ENCODE data around the gene AFDN.
"Not testable (repeated sequence)": the region's sequence is repeated elsewhere in the genome, so short reads cannot be mapped to it uniquely, and the experiment has no call there.

The AFDN gene

DNA sequence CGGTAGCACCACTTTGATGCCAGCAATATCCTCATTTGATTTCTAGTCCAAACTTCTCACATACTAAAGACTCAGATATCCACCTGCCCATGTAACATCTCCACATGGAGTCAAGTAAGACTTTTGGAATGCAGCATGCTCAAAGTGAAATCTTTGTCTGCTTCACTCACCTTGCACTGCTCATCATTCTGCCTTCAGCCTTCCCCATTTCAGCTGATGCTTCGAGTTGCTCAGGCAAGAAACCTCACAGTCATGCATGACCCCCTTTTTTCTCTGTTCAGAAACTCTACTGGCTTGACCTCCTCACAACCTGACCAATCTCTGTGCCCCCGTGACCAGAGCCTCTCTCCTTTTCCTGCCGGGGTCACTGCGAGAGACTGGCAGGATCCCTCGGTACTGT is 129.8 kb downstream of the AFDN start:
- DNase-seq: no peak

DNA sequence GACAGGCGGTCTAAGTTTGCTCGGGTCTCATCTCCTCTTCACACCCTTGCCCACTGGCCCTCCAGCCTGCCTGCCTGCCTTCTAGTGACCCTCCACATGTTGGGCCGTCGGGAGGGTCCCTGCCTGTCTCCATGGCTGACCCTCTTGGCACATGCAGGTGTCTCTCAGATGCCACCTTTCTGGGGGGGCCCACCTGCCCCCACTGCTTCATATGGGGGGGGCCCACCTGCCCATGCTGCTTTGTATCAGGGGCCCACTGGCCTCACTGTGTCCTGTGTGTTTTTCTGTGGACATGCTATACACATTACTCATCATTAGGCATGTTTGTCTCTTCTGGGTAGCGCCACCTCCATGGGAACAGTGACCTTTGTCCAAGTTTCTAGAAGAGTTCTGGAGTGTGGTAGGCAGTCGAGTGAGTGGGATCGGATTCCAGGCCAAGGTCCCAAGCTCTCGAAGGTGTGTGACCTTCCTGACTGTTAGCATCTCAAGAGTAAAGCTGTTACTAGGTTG is 130.3 kb downstream of the AFDN start:
- no peak for DNase-seq

DNA sequence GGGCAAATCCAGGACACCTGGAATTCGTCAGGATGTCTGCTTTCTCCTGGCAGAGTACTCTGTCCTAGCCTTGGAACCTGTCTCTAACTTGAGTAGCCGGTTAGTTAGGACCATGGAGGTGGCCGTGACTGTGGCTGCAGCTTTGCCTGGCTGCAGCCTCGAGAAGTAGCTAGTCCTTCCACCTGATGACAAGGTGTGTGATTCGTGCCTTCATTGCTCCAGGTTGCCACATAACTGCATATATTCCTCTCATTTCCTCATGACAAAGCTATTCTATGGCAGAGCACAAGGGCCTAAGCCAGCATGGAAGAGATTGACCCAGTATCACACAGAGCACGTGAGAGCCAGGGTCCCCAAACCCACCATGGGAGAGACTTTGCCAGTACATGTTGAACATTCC is 130.9 kb downstream of the AFDN start:
- DNase-seq: no peak

DNA sequence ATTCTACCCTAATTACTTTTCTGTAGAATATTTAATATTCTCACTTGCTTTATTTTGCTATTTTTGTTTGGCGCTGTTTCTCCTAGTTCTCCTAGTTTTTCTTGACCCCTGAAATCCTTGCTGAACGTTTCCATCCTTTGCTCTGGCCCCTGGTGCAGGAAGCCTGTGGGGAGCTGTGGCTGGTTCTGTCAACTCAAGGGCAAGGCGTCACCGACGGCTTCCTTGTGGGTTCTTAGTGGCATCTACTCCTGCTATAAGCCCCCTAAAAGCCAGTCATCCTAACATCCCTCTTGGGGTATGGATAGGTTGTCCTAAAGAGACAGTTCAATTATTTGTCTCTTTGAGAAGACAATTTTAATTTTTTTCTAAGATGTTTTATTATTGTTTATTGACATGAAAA is 133.9 kb downstream of the AFDN start:
- DNase-seq: no peak

DNA sequence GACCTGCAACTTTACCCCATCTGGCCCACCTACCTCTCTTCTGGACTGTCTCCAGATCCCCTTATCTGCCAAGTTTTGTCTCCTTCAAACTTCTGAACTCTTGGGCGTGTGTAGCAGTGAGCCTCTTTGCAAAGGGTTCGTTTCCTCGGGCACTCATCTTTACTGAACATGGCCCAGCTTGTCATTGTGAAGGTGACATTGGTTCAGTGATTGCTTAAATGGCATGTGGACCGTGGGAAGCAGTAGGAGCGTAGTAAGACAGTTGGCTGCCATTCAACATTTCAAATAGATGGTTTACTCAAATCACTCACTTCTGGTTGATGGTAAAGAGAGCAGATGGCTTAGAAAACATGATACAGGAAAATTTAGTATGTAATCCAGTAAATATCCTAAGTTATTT is 136.0 kb downstream of the AFDN start:
- no peak for DNase-seq

DNA sequence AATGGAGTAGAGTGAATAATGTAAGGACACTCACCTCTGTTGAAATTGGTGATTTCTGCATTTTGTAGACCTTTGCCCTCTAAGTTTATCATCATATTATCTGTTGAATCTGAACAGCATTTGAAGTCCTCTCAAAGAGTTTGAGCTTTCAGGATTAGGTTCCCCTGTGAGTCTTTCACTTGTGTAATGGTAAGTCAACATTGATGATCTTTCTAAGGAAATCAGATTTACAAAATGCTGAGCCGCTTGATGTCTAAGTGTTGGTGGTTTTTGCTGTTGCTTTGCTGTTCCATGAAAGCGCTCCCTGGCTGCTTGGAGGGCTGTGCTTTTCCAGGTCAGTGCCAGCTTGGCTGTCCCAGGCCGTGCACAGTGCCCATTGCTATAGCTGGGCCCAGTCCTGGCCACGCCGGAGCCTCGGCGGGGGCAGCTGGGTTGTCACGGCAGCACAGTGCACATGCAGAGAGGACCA is 136.9 kb downstream of the AFDN start:
- no peak for DNase-seq

DNA sequence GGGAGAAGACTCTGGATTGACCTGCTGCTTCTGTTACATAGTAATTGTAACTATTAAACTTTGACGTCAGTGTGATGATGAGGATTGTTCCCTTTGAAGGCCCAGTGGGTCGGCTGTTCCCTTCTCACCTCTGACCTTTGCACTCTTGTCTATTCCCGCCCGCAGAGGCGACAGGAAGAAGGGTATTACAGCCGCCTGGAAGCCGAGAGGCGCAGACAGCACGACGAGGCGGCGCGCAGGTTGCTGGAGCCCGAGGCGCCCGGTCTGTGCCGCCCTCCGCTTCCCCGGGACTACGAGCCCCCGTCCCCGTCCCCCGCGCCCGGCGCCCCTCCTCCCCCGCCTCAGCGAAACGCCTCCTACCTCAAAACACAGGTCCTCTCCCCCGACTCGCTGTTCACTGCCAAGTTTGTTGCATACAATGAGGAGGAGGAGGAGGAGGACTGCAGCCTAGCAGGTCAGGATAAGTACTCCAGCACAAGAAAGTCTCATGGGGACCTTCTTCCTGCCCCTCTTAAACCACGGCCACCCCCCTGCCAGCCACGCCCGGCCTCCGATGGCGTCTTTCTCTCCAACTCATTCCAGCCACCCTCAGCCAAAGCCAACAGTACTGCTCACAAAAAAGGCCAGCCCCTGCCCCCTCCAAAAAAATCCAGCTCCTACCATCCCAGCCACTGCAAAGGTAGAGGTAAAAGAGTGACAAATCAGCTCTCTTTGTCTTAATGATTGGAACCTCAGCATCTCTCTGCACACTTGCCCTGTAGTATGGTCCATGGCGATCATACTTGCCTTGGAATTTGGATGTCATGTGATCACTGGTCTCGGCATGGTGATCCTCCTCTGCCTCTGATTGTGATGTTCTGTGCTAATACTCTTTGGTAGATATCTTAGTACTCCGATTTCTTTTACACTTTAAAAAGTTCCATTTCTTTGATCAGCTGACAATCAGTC is 139.2 kb downstream of the AFDN start:
- no peak for DNase-seq

DNA sequence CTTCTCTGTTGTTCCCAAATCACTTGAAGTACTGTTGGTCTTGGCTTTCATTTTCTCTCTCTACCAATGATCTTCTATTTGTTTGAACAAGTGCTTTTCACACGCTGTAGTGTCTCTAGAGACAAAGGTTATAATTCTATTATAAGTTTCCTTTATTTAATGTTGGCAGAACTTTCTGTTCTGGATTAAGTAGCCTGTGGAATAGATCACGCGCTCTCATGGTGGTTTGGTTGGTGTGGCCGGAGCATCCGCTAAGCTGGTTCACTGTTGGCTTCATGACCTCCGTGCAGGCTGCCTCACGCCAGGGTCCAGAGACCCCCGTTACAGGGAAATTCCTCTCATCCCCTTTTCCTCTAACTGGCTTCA is 139.8 kb downstream of the AFDN start:
- no peak for DNase-seq

DNA sequence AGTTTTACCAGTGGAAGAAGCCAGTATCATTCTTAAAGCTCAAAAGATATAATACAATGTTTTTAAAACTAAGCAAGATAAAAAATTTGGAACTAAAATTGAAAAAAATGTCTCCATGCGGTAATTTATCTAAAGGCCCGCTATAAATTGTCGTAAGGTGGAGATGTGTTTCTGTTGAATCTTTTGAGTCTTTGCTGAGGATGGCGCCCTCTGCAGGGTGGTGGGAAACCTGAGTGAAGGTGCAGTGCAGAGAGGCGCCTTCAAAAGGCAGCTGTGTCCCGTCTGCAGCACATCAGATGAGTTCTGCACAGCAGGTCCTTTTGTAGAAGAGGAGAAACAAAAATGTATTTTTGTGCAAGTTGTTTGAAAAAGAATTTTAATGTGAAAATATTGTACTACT is 141.4 kb downstream of the AFDN start:
- no peak for DNase-seq

DNA sequence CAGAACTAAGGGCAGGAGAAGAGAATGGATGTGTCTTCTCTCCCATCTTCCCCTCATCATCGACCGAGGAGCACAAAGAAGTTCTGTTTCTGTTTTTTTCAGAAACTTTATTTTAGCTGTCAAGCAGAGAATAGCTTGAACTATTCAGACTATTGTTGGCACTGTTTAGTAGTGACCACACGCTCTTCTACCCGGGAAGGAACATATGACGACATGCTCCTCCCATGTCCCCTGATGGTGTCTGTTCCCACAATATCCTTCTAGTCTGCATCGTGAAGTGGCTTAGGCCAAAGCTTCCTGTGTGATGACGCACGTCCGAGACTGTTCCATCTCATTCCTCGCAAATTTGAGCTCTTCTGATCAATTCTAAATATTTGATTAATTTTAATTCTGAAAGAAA is 143.5 kb downstream of the AFDN start:
- DNase-seq: no peak

DNA sequence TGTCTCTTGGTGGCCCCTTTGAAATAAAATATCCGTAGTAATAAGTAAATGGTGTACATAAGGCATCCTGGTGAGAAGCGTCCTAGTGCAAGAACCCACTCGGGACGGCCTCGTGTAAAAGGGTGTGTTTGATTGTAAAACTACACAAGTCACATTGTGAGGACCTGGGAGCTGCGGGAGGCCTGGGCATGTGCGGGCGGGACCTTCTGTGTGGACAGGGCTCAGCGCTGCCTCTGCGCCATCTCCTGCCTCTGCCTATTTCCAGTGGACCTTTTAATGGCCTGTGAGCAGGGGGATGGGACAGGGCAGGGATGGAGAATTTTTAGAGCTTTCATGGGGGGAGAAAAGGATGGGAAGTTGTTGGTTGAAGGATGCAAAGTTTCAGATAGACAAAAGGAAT is 145.5 kb downstream of the AFDN start:
- DNase-seq: no peak

DNA sequence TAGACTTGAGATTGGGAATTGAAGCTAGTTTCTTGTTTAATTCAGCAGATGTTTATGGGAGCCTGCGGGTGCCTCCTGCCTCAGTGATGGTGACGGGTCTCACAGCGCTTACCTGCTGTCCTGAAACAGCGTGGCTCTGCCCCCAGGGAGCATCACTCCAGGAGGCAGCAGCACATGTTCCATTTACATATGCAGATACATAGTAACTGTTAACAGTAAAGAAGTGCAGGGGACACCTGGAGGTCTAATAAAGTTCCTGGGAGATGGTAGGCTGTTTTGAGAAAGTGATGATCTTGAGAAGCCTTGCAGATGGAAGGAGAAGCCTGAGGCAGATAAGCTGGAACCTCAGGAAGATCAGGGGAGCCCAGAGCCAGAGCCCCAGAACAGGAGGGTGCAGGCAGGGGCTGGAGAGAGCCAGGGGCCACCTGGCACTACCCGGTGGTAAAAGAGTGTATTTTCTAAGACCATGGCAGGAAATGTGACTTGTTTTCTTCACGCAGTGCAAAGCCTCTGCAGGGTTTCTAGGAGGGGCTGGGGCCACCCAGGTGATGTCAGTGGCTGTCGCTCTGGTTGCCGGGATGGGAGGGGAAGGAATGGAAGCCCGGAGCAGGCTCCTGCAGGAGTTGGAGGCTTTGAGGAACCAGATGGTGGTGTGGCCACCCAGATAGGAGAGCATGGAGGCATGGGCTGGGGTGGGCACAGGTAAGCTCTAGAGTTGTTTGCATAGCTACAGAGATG is 146.6 kb downstream of the AFDN start:
- no peak for DNase-seq

DNA sequence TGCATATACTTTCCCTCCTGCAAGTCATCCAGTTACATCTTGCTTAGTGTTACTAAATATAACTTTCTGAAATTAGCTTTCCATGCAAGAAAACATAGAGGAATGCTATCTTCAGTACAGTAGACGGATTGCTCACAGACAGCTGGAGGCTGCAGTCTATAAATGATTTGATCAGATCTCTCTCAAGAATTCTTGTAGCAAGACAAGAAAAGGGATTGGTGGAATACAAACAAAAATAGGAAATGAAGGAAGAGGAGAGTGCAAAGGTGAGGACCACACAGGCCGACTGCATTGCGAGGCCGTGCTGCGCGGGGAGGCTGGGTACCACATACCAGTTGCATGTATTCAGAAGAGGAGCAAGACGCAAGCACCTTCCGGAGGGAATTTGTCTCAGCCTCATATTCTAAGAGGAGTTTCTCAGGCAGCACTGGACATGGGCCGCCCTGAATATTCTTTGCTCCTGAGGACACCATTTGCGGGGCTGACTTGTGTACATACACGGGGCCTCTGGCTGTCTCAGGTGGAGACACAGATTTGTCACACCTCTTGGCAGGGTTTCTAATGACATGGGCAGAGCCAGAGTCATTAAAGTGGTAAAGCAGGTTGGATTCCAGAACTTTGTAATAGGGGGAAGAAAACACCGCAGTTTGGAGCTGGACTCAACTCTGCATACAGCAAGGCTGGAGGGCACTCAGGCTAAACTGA is 148.1 kb downstream of the AFDN start:
- DNase-seq: no peak

DNA sequence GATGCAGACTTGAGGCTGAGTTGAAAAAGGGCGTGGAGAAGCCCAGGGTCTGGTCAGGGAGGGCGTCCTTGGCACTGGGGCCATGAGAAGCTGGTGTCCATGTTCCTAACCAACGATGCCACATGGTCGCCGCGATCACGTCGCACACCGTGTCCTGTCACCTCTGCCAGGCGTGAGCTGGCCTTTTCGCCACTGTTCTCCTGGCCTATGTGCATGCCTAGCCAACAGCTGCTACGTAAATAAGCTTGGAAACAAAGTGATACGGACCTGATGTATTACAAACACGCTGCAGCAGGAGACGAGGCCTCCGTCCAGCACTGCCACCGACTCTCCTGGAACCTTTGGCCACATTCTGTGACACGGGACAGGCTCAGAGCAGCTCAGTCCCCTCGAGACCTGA is 148.7 kb downstream of the AFDN start:
- DNase-seq: no peak

DNA sequence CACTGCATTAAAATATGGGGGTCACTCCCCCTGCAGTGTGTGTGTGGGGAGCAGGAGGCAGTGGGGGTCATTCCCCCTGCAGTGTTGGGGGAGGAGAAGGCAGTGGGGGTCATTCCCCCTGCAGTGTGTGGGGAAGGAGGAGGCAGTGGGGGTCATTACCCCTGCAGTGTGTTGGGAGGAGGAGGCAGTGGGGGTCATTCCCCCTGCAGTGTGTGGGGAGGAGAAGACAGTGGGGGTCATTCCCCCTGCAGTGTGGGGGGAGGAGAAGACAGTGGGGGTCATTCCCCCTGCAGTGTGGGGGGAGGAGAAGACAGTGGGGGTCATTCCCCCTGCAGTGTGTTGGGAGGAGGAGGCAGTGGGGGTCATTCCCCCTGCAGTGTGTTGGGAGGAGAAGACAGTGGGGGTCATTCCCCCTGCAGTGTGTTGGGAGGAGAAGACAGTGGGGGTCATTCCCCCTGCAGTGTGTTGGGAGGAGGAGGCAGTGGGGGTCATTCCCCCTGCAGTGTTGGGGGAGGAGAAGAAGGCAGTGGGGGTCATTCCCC is 149.5 kb downstream of the AFDN start:
- DNase-seq: not testable (repeated sequence)

DNA sequence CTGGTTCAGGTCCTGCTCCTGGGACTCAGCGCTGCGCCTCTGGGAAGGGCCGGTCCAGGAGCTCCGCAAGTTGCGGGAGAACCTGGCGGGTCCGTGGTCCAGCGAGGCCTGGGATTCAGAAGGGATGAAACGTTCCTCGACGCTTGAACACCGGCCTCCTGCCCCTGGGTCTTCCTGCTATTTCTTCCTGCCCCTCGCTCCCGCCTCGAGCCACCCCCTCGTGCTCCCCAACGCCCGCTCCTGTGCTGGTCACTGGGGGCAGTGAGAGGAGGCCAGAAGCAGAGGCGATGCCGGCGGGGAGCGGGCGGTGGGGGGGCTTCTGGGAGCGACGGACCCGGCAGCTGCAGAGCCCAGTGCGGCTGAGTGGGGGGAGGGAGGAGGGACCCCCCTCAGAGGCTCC is 150.0 kb downstream of the AFDN start:
- no peak for DNase-seq

DNA sequence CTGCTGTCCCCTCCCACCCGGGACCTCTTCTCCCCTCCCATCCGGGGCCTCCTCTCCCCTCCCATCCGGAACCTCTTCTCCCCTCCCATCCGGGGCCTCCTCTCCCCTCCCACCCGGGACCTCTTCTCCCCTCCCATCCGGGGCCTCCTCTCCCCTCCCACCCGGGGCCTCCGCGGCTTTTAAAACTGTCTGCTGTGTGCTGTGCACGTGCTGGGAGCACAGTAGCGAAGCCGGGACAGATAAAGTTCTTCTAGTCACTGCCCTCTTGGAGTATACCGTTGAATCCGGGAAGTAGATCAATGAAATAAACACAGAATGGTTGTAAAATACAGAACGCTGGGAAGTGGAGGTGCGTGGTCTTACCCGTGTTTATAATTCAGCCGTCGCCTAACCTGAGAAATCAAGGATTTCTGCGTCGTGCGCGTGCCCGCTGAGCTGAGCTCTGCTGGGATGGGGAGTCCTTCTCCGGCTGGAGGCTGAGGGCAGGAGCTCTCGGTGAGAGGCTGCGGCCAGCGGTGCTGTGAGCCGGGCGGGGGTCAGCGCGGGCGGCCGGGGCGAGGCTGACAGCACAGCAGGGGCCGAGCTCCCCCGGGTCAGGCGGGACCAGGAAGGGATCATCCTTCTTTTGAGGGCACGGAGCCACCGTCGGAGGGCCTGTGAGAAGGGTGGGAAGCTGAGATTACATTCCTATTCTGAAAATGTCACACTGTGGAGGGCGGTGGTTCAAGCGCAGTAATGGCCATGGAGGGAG is 151.2 kb downstream of the AFDN start:
- no peak for DNase-seq

DNA sequence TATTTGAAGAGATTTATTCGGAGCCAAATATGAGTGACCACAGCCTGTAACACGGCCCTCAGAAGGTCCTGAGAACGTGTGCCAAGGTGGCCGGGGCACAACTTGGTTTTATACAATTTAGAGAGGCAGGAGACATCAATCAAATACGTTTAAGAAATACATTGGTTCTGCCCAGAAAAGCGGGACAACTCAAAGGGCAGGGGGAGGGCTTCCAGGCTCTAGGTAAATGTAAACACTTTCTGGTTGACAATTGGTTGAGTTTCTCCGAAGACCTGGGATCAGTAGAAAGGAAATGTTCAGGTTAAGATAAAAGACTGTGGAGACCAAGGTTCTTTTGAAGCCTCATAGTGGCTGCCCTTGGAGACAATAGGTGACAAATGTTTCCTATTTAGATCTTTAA is 151.9 kb downstream of the AFDN start:
- DNase-seq: no peak

DNA sequence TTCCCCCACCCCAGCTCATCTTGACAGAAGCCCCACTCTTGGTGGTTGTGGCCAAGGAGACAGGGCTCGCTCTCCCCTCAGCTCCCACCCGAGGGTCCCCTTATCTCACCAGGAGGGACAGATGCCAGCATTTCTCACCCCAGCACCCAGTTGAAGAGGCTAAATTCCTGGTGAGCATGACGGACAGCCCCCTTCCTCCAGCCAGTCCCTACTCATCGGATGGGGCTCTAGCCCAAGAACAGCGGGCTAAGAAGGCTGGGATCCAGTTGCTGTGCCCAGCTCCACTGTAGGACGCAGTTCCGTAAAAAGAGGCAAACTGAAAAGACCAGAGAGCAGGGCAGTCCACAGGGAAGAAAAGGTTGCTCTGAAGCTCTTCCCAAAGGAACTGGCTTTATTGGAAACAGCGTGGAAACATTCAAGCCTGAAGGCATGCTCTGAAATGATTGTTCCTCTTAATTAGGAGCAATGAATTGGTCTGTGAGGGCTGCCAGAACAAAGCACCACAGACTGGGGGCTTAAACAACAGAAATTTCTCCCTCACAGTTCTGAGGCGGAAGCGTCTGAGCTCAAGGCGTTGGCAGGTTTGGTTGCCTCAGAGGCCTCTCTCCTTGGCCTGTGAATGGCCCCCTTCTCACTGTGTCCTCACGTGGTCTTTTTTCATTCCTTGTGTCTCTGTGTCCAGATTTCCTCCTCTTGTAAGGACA is 152.9 kb downstream of the AFDN start:
- DNase-seq: no peak

DNA sequence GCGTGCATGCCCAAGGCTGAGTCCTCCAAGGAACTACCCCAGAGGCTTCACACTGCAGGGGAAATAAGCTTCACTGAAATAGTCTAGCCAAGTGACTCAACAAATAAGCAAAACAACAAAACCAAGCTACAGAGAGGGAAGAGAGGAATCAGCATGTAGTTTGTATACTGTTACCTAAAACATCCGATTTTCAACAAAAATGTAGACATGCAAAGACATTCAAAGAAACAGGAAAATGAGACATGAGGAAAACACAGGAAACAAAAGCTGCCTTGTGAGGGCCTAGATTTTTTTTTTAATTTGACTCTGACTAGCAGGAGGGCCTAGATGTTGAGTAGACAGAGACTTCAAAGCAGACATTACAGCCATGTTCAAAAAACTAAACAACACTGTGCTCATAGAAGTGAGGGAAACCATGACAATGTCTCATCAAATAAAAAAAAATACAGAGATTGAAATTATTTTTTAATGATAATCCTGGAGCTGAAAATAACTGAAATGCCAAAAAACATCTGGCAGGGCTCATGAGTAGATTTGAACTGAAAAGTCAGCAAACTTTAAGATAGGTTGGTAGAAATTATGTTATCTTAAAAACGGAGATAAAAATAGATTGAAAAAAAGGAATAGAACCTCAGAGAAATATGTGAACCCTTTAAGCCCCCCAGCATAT is 154.3 kb downstream of the AFDN start:
- DNase-seq: no peak

DNA sequence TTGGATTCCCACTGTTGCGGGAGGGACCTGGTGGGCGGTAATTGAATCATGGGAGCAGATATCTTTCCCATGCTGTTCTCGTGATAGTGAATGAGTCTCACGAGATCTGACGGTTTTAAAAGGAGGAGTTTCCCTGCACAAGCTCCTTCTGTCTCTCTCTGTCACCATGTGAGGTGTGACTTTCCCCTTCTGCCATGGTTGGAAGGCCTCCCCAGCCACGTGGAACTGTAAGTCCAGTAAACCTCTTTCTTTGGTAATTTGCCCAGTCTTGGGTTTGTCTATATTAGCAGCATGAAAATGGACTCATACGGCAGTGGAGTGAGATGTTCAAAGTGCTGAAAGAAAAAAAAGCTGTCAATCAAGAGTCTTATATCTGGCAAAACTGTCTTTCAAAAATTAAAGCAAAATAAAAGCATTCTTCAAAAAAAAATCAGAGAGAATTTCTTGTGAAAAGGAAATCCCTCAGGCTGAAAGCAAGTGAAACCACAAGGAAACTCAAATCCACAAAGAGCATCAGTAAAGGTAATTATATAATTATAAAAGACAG is 155.3 kb downstream of the AFDN start:
- no peak for DNase-seq
